Suprapubic skin (tissue), 4 donors: Measurements from ENCODE around the gene GAS7. TPM values are rescaled to one million over a fixed set of nuclear protein-coding genes. Genes with fewer than 3 reads are reported as not detected.

Experiments
- DNase-seq, 2 donors: peaks; one replicate each; pipeline ENCODE4 v3.0.0-alpha.2; 2019; ENCODE audit warnings: low spot score in 2 of 2
- H3K27ac ChIP-seq: fragments of 200-600 bp; sonication (generic); one replicate; pipeline ENCODE4 v1.5.1; 2019
- H3K27me3 ChIP-seq: fragments of 200-600 bp; sonication (generic); one replicate; pipeline ENCODE4 v1.5.1; 2019
- H3K36me3 ChIP-seq: fragments of 200-600 bp; sonication (generic); one replicate; pipeline ENCODE4 v1.5.1; 2019
- H3K4me1 ChIP-seq: fragments of 200-600 bp; sonication (generic); one replicate; pipeline ENCODE4 v1.5.1; 2019
- H3K4me3 ChIP-seq: fragments of 200-600 bp; sonication (generic); one replicate; pipeline ENCODE4 v1.5.1; 2019; ENCODE audit warnings: mild to moderate bottlenecking
- H3K9me3 ChIP-seq: fragments of 200-600 bp; sonication (generic); one replicate; pipeline ENCODE4 v1.5.1; 2019
- EP300 ChIP-seq: sonication (generic); formaldehyde crosslinking; IDR thresholded peaks from one replicate; pipeline ENCODE4 v1.6.1; 2017; ENCODE audit warnings: antibody characterized with exemption
- POLR2A ChIP-seq, 2 donors: fragments of 450-650 bp; IDR thresholded peaks; one replicate each; pipeline ENCODE4 v1.6.1; 2017; ENCODE audit warnings: antibody characterized with exemption in 2 of 2, mild to moderate bottlenecking in 2 of 2, moderate library complexity in 2 of 2
- POLR2AphosphoS5 ChIP-seq, 3 donors: sonication (generic); formaldehyde crosslinking; IDR thresholded peaks; one replicate each; pipeline ENCODE4 v1.6.1; 2017; ENCODE audit warnings: antibody characterized with exemption in 3 of 3
- WGBS: methylation state at CpG from one replicate; pipeline ENCODE4 v1.1.5; 2018; 5-methylcytosine and 5-hydroxymethylcytosine counted together
- total RNA-seq, 4 donors: library from RNA; depleted of rRNA; stranded (reverse); fragments of >200 nt; gene quantifications; one replicate each; pipeline ENCODE4 v1.1.0, GENCODE V29; 2016
- TF ChIP-seq, protein P1 (sequence below), 2 donors: fragments of 200-600 bp in 1 of 2; fragments of 450-650 bp in 1 of 2; sonication (generic) in 1 of 2; IDR thresholded peaks; one replicate each; pipeline ENCODE4 v1.5.1; 2016 to 2019; ENCODE audit warnings: antibody characterized with exemption in 2 of 2, mild to moderate bottlenecking in 1 of 2, moderate library complexity in 1 of 2

GAS7 gene
- total RNA-seq, 4 donors from 2014 or later: 45.7 to 106 (median 74.2) TPM

DNA sequence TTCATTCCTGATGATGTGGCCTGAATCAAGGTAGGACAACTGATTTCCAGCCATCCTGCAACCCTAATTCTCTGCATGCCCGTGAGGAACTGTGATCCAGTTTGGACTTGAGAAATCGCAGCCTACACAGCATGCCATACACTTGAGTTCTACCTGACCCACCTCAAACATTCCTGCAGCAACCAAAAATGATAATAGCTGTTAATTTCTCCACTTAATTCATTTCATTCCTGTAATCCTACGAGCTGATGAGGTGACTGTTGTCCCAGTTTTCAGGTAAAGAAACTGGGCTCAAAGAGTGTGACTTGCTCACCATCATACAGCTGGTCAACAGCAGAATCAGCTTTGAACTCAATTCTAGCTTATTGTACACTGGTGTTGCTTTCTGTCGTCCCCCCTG, 2.2 kb upstream of the GAS7 start:
- Histone ChIP-seq H3K9me3 (no peaks in the 10 kb centered on the region), H3K4me3 (no peak overlapping the region), H3K27ac (no peak overlapping the region), H3K4me1 (peaks cover 37% of the 10 kb centered on the region), H3K27me3 (peaks cover 19% of the 10 kb centered on the region), H3K36me3 (no peaks in the 10 kb centered on the region)
- 74% methylated on average over 4 of the region's 4 CpGs for WGBS
- no peak for DNase-seq
- TF ChIP-seq POLR2A (IDR thresholded peaks at IDR 0.05) (no peak), EP300 (no peak), POLR2AphosphoS5 (IDR thresholded peaks at IDR 0.05) (no peak)
- TF ChIP-seq, protein P1, sequence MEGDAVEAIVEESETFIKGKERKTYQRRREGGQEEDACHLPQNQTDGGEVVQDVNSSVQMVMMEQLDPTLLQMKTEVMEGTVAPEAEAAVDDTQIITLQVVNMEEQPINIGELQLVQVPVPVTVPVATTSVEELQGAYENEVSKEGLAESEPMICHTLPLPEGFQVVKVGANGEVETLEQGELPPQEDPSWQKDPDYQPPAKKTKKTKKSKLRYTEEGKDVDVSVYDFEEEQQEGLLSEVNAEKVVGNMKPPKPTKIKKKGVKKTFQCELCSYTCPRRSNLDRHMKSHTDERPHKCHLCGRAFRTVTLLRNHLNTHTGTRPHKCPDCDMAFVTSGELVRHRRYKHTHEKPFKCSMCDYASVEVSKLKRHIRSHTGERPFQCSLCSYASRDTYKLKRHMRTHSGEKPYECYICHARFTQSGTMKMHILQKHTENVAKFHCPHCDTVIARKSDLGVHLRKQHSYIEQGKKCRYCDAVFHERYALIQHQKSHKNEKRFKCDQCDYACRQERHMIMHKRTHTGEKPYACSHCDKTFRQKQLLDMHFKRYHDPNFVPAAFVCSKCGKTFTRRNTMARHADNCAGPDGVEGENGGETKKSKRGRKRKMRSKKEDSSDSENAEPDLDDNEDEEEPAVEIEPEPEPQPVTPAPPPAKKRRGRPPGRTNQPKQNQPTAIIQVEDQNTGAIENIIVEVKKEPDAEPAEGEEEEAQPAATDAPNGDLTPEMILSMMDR (IDR thresholded peaks at IDR 0.05): no peak

DNA sequence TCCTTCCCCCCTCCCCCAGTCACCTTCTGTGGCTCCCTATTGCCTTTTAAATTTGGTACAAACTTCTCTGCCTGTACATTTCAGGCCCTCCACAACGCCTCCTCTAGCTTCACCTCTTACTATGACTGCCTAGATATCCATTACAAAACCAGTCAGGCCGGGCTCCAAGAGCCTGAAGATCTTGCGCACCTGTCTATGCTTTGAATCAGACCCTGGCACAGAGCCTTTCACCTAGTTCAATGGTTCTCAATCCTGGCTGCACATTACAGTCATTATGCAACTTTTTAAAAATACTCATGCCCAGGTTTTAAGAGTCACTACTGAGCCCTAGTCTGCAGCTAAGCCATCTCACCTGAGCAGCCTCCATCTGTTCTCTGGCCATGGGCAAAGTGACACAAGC, 1.6 kb upstream of the GAS7 start:
- no peak for TF ChIP-seq EP300
- TF ChIP-seq, protein P1 (IDR thresholded peaks at IDR 0.05): no peak
- no peak for TF ChIP-seq POLR2AphosphoS5 (IDR thresholded peaks at IDR 0.05)
- no peak for TF ChIP-seq POLR2A (IDR thresholded peaks at IDR 0.05)
- 58% methylated on average over 3 of the region's 3 CpGs for WGBS
- no peak for DNase-seq
- H3K4me1 ChIP-seq: peaks cover 37% of the 10 kb centered on the region
- peaks cover 19% of the 10 kb centered on the region for H3K27me3 ChIP-seq
- H3K27ac ChIP-seq: no peak overlapping the region
- H3K9me3 ChIP-seq: no peaks in the 10 kb centered on the region
- no peak overlapping the region for H3K4me3 ChIP-seq
- H3K36me3 ChIP-seq: no peaks in the 10 kb centered on the region

DNA sequence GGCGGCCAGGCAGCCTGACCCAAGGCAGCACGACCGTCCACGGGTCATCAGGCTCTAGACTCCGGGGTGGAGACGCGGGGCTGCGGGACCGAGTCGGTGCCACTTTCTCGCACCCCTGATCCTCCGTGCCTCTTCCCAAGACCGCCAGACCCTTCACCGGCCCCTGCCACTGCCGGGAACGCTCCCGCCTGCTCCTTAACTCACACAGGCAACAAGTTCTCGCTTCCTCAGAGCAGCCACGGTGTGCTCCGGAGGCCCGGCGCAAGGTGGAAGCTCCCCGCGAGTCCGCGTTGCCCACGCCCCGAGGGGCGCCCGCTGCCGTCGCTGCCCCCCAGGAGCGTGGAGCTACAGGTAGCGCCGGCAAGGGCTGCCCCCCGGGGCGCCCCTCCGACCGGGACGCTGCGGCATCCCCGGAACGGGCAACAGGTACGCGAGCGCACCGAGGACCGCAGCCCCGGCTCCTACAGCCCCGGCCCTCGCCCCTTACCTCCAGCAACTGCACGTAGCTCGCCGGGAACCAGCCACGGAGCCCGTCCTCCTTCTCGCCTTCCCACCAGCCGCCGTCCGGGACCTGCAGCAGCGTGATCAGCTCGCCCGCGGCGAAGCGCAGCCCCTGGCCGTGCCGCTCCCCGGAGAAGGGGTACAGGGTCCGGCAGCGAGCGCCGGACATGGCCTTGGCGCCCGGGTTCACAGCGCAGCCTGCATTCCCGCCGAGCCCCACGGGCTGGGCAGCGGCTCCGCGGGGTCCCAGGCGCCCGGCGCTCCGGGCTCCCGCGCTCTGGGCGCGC, 491 bp downstream of the GAS7 start:
- peak overlapping the region; percentile 86 for H3K4me3 ChIP-seq
- peak overlapping the region; percentile 79 for H3K27ac ChIP-seq
- WGBS: 3% methylated on average over 19 of the region's 90 CpGs
- no peaks in the 10 kb centered on the region for H3K36me3 ChIP-seq
- peaks cover 5% of the 10 kb centered on the region for H3K9me3 ChIP-seq
- H3K4me1 ChIP-seq: peaks cover 37% of the 10 kb centered on the region
- TF ChIP-seq POLR2AphosphoS5 (IDR thresholded peaks at IDR 0.05) (no peak), POLR2A (IDR thresholded peaks at IDR 0.05) (no peak)
- TF ChIP-seq, protein P1 (IDR thresholded peaks at IDR 0.05): no peak
- peak in 1 of 2 donors; percentile 68 for DNase-seq
- H3K27me3 ChIP-seq: peaks cover 19% of the 10 kb centered on the region

DNA sequence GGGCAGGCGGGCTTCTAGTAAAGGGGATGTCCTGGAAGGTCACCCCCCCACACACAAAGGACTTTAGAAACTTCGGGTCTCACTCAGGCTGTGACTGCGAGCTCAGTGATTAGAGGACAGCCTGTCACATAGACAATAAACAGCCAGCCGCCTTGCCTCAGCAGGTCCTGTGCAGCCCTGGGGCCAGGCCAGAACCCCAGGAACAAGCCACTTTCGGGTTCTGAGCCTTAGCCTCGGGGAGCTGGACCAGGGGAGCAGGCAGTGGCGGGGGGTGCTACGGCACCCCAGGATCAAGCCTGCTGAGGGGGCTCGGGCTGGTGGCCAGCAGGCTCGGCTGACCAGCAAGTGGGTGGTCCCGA, 1.1 kb downstream of the GAS7 start:
- H3K27ac ChIP-seq: peak overlapping the region; percentile 79
- DNase-seq: peak in 1 of 2 donors; percentile 69

DNA sequence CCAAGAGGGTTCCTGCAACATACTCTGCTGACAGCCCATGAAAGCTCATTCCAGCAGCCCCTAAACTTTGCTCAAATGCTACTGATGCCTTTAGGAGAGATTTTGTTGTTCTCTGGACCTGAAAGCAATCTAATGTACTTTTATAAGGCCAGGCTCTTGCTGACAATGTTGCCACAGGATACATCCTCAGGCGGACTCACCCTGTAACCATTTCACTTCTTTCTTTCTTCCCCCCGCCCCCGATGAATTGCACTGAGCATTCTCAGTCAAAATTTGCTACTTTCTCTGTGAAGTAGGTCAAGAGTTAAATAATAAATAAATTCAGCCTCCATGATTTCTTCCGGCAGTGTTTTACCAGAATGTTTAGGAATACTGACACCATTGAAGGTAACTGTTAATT, 1.5 kb downstream of the GAS7 start:
- Histone ChIP-seq H3K27ac (no peak overlapping the region), H3K4me1 (peaks cover 37% of the 10 kb centered on the region), H3K9me3 (peaks cover 5% of the 10 kb centered on the region), H3K36me3 (no peaks in the 10 kb centered on the region), H3K27me3 (peaks cover 19% of the 10 kb centered on the region), H3K4me3 (peak overlapping the region; percentile 86)
- DNase-seq: no peak
- no peak for TF ChIP-seq POLR2A (IDR thresholded peaks at IDR 0.05)
- TF ChIP-seq, protein P1 (IDR thresholded peaks at IDR 0.05): no peak
- TF ChIP-seq EP300: no peak
- TF ChIP-seq POLR2AphosphoS5 (IDR thresholded peaks at IDR 0.05): no peak
- WGBS: 63% methylated on average over 4 of the region's 4 CpGs

More for the DNA sequence above, 1.1 kb downstream of the GAS7 start:
- peaks cover 37% of the 10 kb centered on the region for H3K4me1 ChIP-seq
- peak overlapping the region; percentile 86 for H3K4me3 ChIP-seq
- TF ChIP-seq POLR2AphosphoS5 (IDR thresholded peaks at IDR 0.05): no peak
- TF ChIP-seq, protein P1 (IDR thresholded peaks at IDR 0.05): no peak
- no peak for TF ChIP-seq POLR2A (IDR thresholded peaks at IDR 0.05)
- TF ChIP-seq EP300: no peak
- no peaks in the 10 kb centered on the region for H3K36me3 ChIP-seq
- peaks cover 5% of the 10 kb centered on the region for H3K9me3 ChIP-seq
- 45% methylated on average over 5 of the region's 11 CpGs for WGBS
- H3K27me3 ChIP-seq: peaks cover 19% of the 10 kb centered on the region
